ENCODE measurements around the gene NLK. TPM values are rescaled to one million over a fixed set of nuclear protein-coding genes. Genes with fewer than 3 reads are reported as not detected.
A peak's percentile ranks its signal among the peaks of the same experiment; 100 is the strongest.

NLK gene
- total and polyA plus RNA-seq, 7 experiments from 2014 or later, result 1.0 to 19.2 (median 16.5) TPM

GRCh38 chr17:28193241-28193640 lies 150.8 kb downstream of the NLK start:
- ATAC-seq (peak; percentile 67), DNase-seq (no peak)
- intact Hi-C loops (cut with micrococcal nuclease), result no loop called here
- Histone ChIP-seq H3K9me3 (ENCODE audit: control insufficient read depth in 2 of 3, low read length in 3 of 3) (no peaks in the 10 kb centered on the region), H3K36me3 (ENCODE audit: control insufficient read depth in 2 of 3, insufficient read depth in 3 of 3, low read length in 3 of 3) (peaks cover 0 to 39% (median 0%) of the 10 kb centered on the region in 3 experiments), H3K27me3 (ENCODE audit: control insufficient read depth in 2 of 2, insufficient read depth in 2 of 2, low read length in 2 of 2) (no peaks in the 10 kb centered on the region), H3K4me3 (ENCODE audit: low read length) (no peak overlapping the region), H3K27ac (ENCODE audit: low read depth, low read length) (no peak overlapping the region), H3K4me1 (ENCODE audit: control insufficient read depth in 2 of 2, insufficient read depth in 2 of 2, low read length in 2 of 2) (no peaks in the 10 kb centered on the region)
- Mint-ChIP-seq H3K36me3 (peaks cover 8 to 57% (median 17%) of the 10 kb centered on the region in 5 donors), H3K4me1 (peaks cover 0 to 10% (median 6%) of the 10 kb centered on the region in 7 donors), H3K27me3 (no peaks in the 10 kb centered on the region), H3K4me3 (no peak overlapping the region), H3K27ac (peak overlapping the region in 5 of 9 donors; percentile 10 to 77 (median 55)), H3K9me3 (no peaks in the 10 kb centered on the region)
- ChIA-PET POLR2A (interaction anchor here (0.6 kb wide), 1 partner anchor 36 kb away, joined by 3 read pairs; no protein-coding TSS in a partner anchor), CTCF (no interaction called here)

- ChIA-PET CTCF (no interaction called here), POLR2A (interaction anchor here (0.7 kb wide), 1 partner anchor 20 kb away, joined by 4 read pairs; no protein-coding TSS in a partner anchor)
- H3K4me3 ChIP-seq (ENCODE audit: low read length), result no peak overlapping the region
- H3K27me3 Mint-ChIP-seq, result no peaks in the 10 kb centered on the region
- no peak overlapping the region for H3K4me3 Mint-ChIP-seq
- peaks cover 0 to 10% (median 6%) of the 10 kb centered on the region in 7 donors for H3K4me1 Mint-ChIP-seq
- DNase-seq, result no peak
- H3K27ac ChIP-seq (ENCODE audit: low read depth, low read length), result no peak overlapping the region
- no peak for ATAC-seq
- H3K27ac Mint-ChIP-seq, result no peak overlapping the region
- H3K4me1 ChIP-seq (ENCODE audit: control insufficient read depth in 2 of 2, insufficient read depth in 2 of 2, low read length in 2 of 2), result no peaks in the 10 kb centered on the region
- peaks cover 0 to 2% (median 0%) of the 10 kb centered on the region in 11 donors for H3K9me3 Mint-ChIP-seq
- peaks cover 0 to 32% (median 0%) of the 10 kb centered on the region in 3 experiments for H3K36me3 ChIP-seq (ENCODE audit: control insufficient read depth in 2 of 3, insufficient read depth in 3 of 3, low read length in 3 of 3)
- no peaks in the 10 kb centered on the region for H3K27me3 ChIP-seq (ENCODE audit: control insufficient read depth in 2 of 2, insufficient read depth in 2 of 2, low read length in 2 of 2)
- H3K36me3 Mint-ChIP-seq, result peaks cover 8 to 55% (median 14%) of the 10 kb centered on the region in 5 donors
- no peaks in the 10 kb centered on the region for H3K9me3 ChIP-seq (ENCODE audit: control insufficient read depth in 2 of 3, low read length in 3 of 3)
- intact Hi-C loops (cut with micrococcal nuclease), result no loop called here
These were observed 151.9 kb downstream of the NLK start for GRCh38 chr17:28194382-28194781.

- intact Hi-C loops (cut with micrococcal nuclease), result no loop called here
- Mint-ChIP-seq H3K27me3 (no peaks in the 10 kb centered on the region), H3K4me1 (peaks cover 0 to 10% (median 6%) of the 10 kb centered on the region in 7 donors), H3K9me3 (peaks cover 0 to 2% (median 0%) of the 10 kb centered on the region in 11 donors), H3K27ac (peak overlapping the region in 4 of 9 donors; percentile 22 to 46 (median 30)), H3K4me3 (no peak overlapping the region), H3K36me3 (peaks cover 3 to 43% (median 14%) of the 10 kb centered on the region in 5 donors)
- no peaks in the 10 kb centered on the region for H3K4me1 ChIP-seq (ENCODE audit: control insufficient read depth in 2 of 2, insufficient read depth in 2 of 2, low read length in 2 of 2)
- DNase-seq (no peak), ATAC-seq (no peak)
- H3K9me3 ChIP-seq (ENCODE audit: control insufficient read depth in 2 of 3, low read length in 3 of 3), result no peaks in the 10 kb centered on the region
- H3K27me3 ChIP-seq (ENCODE audit: control insufficient read depth in 2 of 2, insufficient read depth in 2 of 2, low read length in 2 of 2), result no peaks in the 10 kb centered on the region
- CTCF ChIA-PET, result no interaction called here
- POLR2A ChIA-PET, result no interaction called here
- H3K27ac ChIP-seq (ENCODE audit: low read depth, low read length), result no peak overlapping the region
- no peak overlapping the region for H3K4me3 ChIP-seq (ENCODE audit: low read length)
- peaks cover 0 to 28% (median 0%) of the 10 kb centered on the region in 3 experiments for H3K36me3 ChIP-seq (ENCODE audit: control insufficient read depth in 2 of 3, insufficient read depth in 3 of 3, low read length in 3 of 3)
These were observed 154.2 kb downstream of the NLK start for GRCh38 chr17:28196636-28197035.

GRCh38 chr17:28199115-28199514 lies 156.6 kb downstream of the NLK start:
- no peak for DNase-seq
- H3K4me1 Mint-ChIP-seq, result peaks cover 0 to 6% (median 5%) of the 10 kb centered on the region in 7 donors
- no peaks in the 10 kb centered on the region for H3K4me1 ChIP-seq (ENCODE audit: control insufficient read depth in 2 of 2, insufficient read depth in 2 of 2, low read length in 2 of 2)
- intact Hi-C loops (cut with micrococcal nuclease), result no loop called here
- no peak overlapping the region for H3K4me3 Mint-ChIP-seq
- H3K27me3 Mint-ChIP-seq, result peaks cover 0 to 3% (median 3%) of the 10 kb centered on the region in 5 donors
- no peak for ATAC-seq
- CTCF ChIA-PET, result no interaction called here
- peaks cover 0 to 28% (median 12%) of the 10 kb centered on the region in 5 donors for H3K36me3 Mint-ChIP-seq
- POLR2A ChIA-PET, result interaction anchor here (0.6 to 0.7 kb wide), 2 partner anchors 198 to 420 kb away, joined by 3 to 4 read pairs; no protein-coding TSS in a partner anchor
- H3K4me3 ChIP-seq (ENCODE audit: low read length), result no peak overlapping the region
- H3K27ac Mint-ChIP-seq, result peak overlapping the region in 1 of 9 donors; percentile 6
- peaks cover 0 to 8% (median 0%) of the 10 kb centered on the region in 3 experiments for H3K36me3 ChIP-seq (ENCODE audit: control insufficient read depth in 2 of 3, insufficient read depth in 3 of 3, low read length in 3 of 3)
- no peaks in the 10 kb centered on the region for H3K9me3 ChIP-seq (ENCODE audit: control insufficient read depth in 2 of 3, low read length in 3 of 3)
- H3K27me3 ChIP-seq (ENCODE audit: control insufficient read depth in 2 of 2, insufficient read depth in 2 of 2, low read length in 2 of 2), result no peaks in the 10 kb centered on the region
- no peak overlapping the region for H3K27ac ChIP-seq (ENCODE audit: low read depth, low read length)
- H3K9me3 Mint-ChIP-seq, result peaks cover 0 to 2% (median 0%) of the 10 kb centered on the region in 11 donors

- CTCF ChIA-PET, result no interaction called here
- peaks cover 0 to 9% (median 5%) of the 10 kb centered on the region in 5 donors for H3K27me3 Mint-ChIP-seq
- POLR2A ChIA-PET, result no interaction called here
These were observed 157.3 kb downstream of the NLK start for GRCh38 chr17:28199728-28200127.

GRCh38 chr17:28201315-28201714 lies 158.8 kb downstream of the NLK start:
- no peak for DNase-seq
- no peak for ATAC-seq
- Mint-ChIP-seq H3K4me1 (peaks cover 0 to under 1% (median 0%) of the 10 kb centered on the region in 7 donors), H3K36me3 (peaks cover 0 to 21% (median 8%) of the 10 kb centered on the region in 5 donors), H3K27ac (no peak overlapping the region), H3K4me3 (no peak overlapping the region), H3K27me3 (peaks cover 5 to 16% (median 7%) of the 10 kb centered on the region in 5 donors), H3K9me3 (peaks cover 0 to 2% (median 0%) of the 10 kb centered on the region in 11 donors)
- Histone ChIP-seq H3K9me3 (ENCODE audit: control insufficient read depth in 2 of 3, low read length in 3 of 3) (no peaks in the 10 kb centered on the region), H3K27ac (ENCODE audit: low read depth, low read length) (no peak overlapping the region), H3K4me3 (ENCODE audit: low read length) (no peak overlapping the region), H3K4me1 (ENCODE audit: control insufficient read depth in 2 of 2, insufficient read depth in 2 of 2, low read length in 2 of 2) (no peaks in the 10 kb centered on the region), H3K27me3 (ENCODE audit: control insufficient read depth in 2 of 2, insufficient read depth in 2 of 2, low read length in 2 of 2) (no peaks in the 10 kb centered on the region), H3K36me3 (ENCODE audit: control insufficient read depth in 2 of 3, insufficient read depth in 3 of 3, low read length in 3 of 3) (no peaks in the 10 kb centered on the region)
- POLR2A ChIA-PET, result no interaction called here
- CTCF ChIA-PET, result no interaction called here
- intact Hi-C loops (cut with micrococcal nuclease), result no loop called here

More at GRCh38 chr17:28199728-28200127, 157.3 kb downstream of the NLK start:
- Mint-ChIP-seq H3K4me1 (peaks cover 0 to 6% (median 5%) of the 10 kb centered on the region in 7 donors), H3K9me3 (peaks cover 0 to 2% (median 0%) of the 10 kb centered on the region in 11 donors), H3K4me3 (no peak overlapping the region), H3K27ac (no peak overlapping the region), H3K36me3 (peaks cover 0 to 26% (median 8%) of the 10 kb centered on the region in 5 donors)
- Histone ChIP-seq H3K4me1 (ENCODE audit: control insufficient read depth in 2 of 2, insufficient read depth in 2 of 2, low read length in 2 of 2) (no peaks in the 10 kb centered on the region), H3K9me3 (ENCODE audit: control insufficient read depth in 2 of 3, low read length in 3 of 3) (no peaks in the 10 kb centered on the region), H3K36me3 (ENCODE audit: control insufficient read depth in 2 of 3, insufficient read depth in 3 of 3, low read length in 3 of 3) (peaks cover 0 to 3% (median 0%) of the 10 kb centered on the region in 3 experiments), H3K27ac (ENCODE audit: low read depth, low read length) (no peak overlapping the region), H3K4me3 (ENCODE audit: low read length) (no peak overlapping the region), H3K27me3 (ENCODE audit: control insufficient read depth in 2 of 2, insufficient read depth in 2 of 2, low read length in 2 of 2) (no peaks in the 10 kb centered on the region)
- DNase-seq (no peak), ATAC-seq (no peak)
- intact Hi-C loops (cut with micrococcal nuclease), result no loop called here

GRCh38 chr17:28204244-28204643 lies 161.8 kb downstream of the NLK start:
- no peak overlapping the region for H3K4me3 Mint-ChIP-seq
- H3K9me3 Mint-ChIP-seq, result no peaks in the 10 kb centered on the region
- ATAC-seq (no peak), DNase-seq (no peak)
- Histone ChIP-seq H3K36me3 (ENCODE audit: control insufficient read depth in 2 of 3, insufficient read depth in 3 of 3, low read length in 3 of 3) (no peaks in the 10 kb centered on the region), H3K9me3 (ENCODE audit: control insufficient read depth in 2 of 3, low read length in 3 of 3) (no peaks in the 10 kb centered on the region), H3K27ac (ENCODE audit: low read depth, low read length) (no peak overlapping the region), H3K4me1 (ENCODE audit: control insufficient read depth in 2 of 2, insufficient read depth in 2 of 2, low read length in 2 of 2) (no peaks in the 10 kb centered on the region), H3K27me3 (ENCODE audit: control insufficient read depth in 2 of 2, insufficient read depth in 2 of 2, low read length in 2 of 2) (no peaks in the 10 kb centered on the region), H3K4me3 (ENCODE audit: low read length) (no peak overlapping the region)
- peaks cover 0 to 1% (median 0%) of the 10 kb centered on the region in 7 donors for H3K4me1 Mint-ChIP-seq
- peaks cover 0 to 4% (median 0%) of the 10 kb centered on the region in 5 donors for H3K36me3 Mint-ChIP-seq
- H3K27ac Mint-ChIP-seq, result no peak overlapping the region
- peaks cover 7 to 26% (median 7%) of the 10 kb centered on the region in 5 donors for H3K27me3 Mint-ChIP-seq
- ChIA-PET POLR2A (no interaction called here), CTCF (no interaction called here)
- intact Hi-C loops (cut with micrococcal nuclease), result no loop called here

Measured in naive thymus-derived CD4-positive, alpha-beta T cell (primary cell).